Skeletal muscle cell (primary cell): ENCODE results near the gene CUX1.
"Not testable (repeated sequence)": the region's sequence is repeated elsewhere in the genome, so short reads cannot be mapped to it uniquely, and the experiment has no call there.

Experiments
- DNase-seq: peaks from one replicate; pipeline ENCODE4 v3.0.0-alpha.2; 2010; ENCODE audit warnings: low read depth
- H3K4me3 ChIP-seq: 2 replicates; pipeline ENCODE4 v1.5.1; 2011; ENCODE audit warnings: low read depth, mild to moderate bottlenecking, control low read depth, low read length, moderate library complexity

CUX1 gene

GRCh38 chr7:102289057-102289456 is 471.6 kb downstream of the CUX1 start:
- DNase-seq, result no peak
- no peak overlapping the region for H3K4me3 ChIP-seq

DNA sequence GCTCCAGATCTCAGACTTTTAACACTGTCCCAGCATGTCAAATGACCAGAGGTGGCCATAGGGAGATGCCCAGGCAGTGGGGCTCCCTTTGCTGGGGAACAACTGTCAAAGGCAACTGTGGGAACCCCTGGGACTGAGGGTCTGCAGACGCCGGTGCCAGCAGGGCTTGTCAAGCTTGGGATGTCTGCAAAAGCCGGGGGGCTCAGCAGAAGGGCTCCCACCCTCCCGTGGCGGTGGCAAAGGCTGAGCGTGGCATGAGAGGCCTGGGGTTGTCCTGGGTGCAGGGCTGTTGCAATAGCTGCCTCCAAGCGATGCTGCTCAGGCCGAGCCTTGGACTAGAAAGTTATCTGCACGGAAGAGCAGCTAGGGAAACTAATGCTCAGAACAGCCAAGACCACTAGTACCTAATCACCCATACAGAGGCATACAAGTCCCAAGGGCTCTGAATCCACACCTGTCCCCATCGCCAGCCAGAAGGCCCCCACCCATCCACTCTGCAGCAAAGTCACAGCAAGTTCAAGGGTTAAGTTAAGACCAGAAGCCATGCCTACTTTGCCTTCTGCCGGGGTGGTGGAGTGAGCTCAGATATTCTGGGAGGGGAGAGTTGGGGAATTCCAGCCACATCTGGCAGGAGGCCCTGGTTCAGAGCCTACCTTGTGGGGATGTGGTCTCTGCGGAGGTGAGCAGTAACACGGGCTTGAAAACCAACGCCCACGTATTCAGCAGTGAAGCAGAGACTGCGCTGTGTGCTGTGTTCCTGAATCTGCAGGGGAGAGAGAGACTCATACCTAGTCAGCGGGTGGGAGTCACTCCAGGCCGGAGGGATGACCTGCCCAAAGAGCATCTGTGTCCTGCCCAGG is 473.9 kb downstream of the CUX1 start:
- DNase-seq, result no peak
- H3K4me3 ChIP-seq, result no peak overlapping the region

DNA sequence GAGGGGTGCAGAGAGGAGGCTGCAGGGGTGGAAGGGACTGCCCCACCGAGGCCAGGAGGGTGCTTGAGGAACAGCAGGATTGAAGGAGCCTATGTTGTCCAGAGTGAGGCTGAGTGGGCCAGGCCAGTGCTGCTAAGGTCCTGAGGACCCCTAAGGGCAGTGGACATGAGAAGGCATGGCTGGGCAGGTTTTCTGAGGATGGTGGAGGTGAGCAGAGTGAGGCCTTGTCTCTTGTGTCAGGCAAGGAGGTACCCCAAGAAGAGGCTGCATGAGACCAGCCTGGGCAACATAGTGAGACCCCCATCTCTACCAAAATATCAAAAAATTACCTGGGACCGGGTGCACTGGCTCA is 474.5 kb downstream of the CUX1 start:
- no peak overlapping the region for H3K4me3 ChIP-seq
- DNase-seq, result no peak

DNA sequence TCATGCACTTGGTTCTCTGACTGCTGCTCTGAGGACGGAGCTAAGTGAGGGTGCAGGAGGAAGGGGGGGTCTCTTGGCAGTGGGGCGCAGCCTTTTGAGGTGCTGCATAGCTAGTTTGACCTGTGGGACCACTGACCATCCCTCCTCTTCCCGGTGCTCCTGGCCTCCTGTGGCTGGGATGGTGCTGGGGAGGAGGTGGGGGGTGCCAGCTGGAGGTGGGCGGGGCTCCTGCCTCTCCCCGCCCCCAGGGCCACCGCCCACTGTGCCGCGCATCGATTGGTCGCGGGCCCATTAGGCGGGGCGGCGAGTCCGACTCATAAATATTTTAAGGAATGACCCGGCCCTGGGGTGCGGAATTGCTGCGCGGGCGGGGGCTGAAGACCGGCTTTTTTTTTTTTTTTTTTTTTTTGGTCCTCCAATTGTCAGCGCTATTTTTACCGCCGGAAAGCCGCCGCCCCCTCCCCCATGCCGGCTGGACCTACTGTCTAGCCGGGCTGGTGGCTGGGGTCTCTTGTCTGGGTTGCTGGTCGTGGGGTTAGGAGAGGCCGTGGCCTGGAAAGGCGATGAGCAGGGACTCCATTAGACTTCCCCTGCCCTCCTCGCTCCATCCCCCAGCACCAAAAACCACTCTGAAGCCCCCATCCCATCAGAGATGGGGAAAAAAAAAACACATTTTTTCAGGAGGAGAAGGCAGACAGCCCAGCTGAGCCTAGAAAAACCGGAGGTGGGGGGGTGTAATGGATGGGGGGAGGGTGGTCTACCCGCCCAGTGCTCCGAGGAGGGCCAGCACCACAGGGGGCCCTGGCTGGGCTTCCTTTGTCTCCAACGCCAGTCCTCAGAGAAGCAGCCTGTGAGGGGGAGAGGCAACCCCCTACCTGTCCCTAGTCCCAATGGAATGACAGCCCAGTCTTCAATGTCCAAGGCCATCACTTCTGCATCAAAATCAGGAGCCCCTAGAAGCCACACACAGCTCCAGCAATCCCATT is 475.7 kb downstream of the CUX1 start:
- no peak overlapping the region for H3K4me3 ChIP-seq
- no peak for DNase-seq

DNA sequence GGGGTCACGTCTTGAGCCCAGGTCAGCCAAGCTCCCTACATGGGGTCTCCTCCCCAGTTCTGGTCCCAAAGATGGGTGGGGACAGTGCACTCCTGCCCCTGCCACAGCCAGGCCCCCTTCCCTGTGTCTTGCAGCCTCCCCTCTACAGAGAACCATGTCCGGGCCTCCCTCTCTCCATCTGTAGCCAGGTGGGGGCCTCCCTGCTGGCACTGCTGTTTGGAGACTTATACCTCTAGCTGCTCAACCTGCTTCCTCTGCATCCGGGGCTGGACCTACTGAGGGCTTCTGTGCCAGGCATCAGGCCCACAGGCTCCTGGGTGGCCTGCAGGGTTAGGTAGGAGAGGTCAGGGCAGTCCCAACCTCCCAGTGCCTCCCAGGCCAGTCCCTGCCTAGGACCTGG is 477.2 kb downstream of the CUX1 start:
- no peak for DNase-seq
- no peak overlapping the region for H3K4me3 ChIP-seq

DNA sequence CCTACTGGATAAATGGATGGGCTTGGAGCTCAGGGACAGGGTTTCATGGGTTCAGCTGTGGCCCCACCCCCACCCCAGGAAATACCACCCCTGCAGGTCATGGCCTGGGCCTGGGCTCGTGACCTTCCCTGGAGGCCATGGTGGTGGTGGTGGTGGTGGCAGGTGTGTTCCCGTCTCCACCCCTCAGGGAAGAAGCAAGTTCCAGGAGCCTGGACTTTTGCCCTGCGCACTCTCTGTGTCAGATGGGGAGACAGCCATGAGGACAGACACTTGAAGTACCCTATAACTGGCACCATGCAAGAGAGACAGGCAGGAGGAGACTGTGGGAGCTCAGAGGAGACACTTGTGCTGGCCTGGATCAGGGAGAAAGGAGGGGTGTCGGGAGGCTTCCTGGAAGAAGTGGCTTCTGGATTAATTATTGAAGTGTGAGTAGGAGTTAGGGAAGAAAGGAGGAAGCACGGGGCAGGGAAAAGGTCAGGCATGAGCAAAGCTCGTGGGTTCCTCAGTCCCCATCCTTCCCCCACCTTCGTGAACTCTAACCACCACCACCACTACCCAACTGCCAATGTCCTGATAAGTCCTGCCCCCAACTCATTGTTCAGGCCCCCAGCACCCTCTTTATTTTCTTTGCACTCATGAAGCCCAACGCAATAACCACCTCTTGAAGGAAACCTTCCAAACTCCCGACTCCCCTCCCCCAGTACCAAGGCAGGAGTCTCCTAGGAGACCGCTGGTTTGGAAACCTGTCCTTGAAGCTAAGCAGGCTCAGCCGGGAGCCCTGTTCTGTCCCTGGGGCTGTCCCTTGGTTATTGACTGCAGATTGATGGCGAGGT is 478.1 kb downstream of the CUX1 start:
- DNase-seq, result no peak

GRCh38 chr7:102296179-102296438 is 478.7 kb downstream of the CUX1 start:
- DNase-seq, result no peak
- no peak overlapping the region for H3K4me3 ChIP-seq

More for the DNA sequence above, 478.1 kb downstream of the CUX1 start:
- H3K4me3 ChIP-seq, result no peak overlapping the region

DNA sequence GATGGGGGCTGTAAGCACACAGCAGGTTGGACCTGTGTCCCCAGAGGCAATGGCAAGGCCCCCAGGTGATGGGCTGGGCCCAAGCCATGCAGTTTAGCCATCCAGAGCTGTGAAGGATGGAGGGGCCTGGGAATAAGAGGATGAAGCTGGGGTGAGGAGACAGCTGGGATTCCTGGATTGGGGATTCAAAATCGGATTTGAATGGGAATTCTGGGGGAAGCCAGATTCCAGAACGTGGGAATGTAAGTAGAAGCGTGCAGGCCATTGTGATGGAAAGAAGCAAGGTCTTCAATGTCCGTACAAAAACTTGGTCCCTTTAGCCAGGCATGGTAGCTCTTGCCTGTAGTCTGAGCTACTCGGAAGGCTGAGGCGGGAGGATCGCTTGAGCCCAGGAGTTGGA is 479.1 kb downstream of the CUX1 start:
- no peak overlapping the region for H3K4me3 ChIP-seq
- no peak for DNase-seq

DNA sequence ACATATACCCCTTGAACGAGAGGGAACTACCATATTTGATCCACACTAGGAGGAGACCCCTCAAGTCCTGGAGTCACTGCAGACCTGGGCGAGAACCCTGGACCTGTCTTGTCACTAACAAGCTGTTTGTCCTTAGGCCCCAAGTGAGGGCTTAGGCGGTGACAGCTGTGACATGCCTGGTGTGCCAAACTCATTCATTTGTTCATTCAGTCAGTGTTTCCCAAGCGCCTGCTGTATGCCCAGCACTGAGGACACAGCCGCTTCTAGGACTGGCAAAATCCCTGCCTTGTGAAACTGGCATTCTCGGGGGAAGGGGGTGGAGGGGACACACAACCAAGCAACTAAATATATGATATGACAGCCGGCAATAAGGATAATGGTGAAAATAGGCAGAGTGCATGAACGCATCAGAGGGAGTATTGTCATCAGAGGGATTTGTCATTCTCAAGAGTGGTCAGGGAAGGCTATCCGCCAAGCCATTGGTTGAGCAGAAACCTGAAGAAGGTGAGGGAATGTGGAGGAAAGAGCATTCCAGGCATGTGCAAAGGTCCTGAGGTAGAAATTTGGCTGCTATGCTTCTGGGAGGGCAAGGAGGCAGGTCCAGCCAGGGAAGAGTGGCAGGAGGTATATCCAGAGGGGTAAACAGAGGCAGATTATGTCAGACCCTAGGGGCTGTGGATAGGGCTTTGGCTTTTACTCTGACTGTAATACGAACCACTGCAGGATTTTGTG is 480.2 kb downstream of the CUX1 start:
- no peak overlapping the region for H3K4me3 ChIP-seq
- DNase-seq, result no peak

- DNase-seq, result no peak
- H3K4me3 ChIP-seq, result no peak overlapping the region
Measured at GRCh38 chr7:102300643-102301221, 483.3 kb downstream of the CUX1 start.

- H3K4me3 ChIP-seq, DNase-seq: not testable (repeated sequence)
Measured at GRCh38 chr7:102301367-102301766, 483.9 kb downstream of the CUX1 start.

DNA sequence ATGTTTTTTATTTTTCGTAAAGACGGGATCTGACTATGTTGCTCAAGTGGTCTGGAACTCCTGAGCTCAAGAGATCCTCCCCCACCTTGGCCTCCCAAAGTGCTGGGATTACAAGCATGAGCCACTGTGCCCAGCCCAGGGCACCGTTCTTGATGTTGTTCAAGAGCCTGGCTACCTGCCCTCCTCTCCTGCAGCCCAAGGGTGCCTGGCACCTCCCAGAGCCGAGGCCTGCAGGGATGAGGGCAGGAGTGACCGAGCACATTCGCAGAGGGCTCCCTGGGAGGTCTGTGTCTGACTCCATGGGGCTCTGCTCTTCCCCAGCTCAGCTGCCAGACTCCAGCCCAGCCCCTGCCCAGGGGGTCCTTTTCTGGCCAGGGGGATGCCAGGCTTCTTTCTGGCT is 484.6 kb downstream of the CUX1 start:
- H3K4me3 ChIP-seq, result no peak overlapping the region
- DNase-seq, result no peak

- H3K4me3 ChIP-seq, result no peak overlapping the region
- peak; percentile 39 for DNase-seq
Measured at GRCh38 chr7:102303669-102304422, 486.4 kb downstream of the CUX1 start.

- DNase-seq, result no peak
- H3K4me3 ChIP-seq, result no peak overlapping the region
Measured at GRCh38 chr7:102304668-102305067, 487.2 kb downstream of the CUX1 start.

- no peak overlapping the region for H3K4me3 ChIP-seq
- no peak for DNase-seq
Measured at GRCh38 chr7:102305414-102306268, 488.2 kb downstream of the CUX1 start.

- DNase-seq, result peak; percentile 75
- no peak overlapping the region for H3K4me3 ChIP-seq
Measured at GRCh38 chr7:102306916-102307677, 489.7 kb downstream of the CUX1 start.

- no peak for DNase-seq
- H3K4me3 ChIP-seq, result no peak overlapping the region
Measured at GRCh38 chr7:102310414-102310815, 493.0 kb downstream of the CUX1 start.
